ENCODE measurements around the gene METTL17.

GRCh38 chr14:21036751-21037150 lies 47.0 kb downstream of the METTL17 start:
- TF ChIP-seq CTCF (IDR thresholded peaks at IDR 0.05) (no peak), POLR2A (IDR thresholded peaks at IDR 0.05) (no peak)
